AG04449 (cell line): ENCODE measurements around the gene ATP6V1C2.

Source experiments
- CTCF ChIA-PET: fragments of 350-600 bp; formaldehyde crosslinking; extraction: SDS; loops from one replicate; lab custom pipeline; 2021; ENCODE audit warnings: antibody characterized with exemption; lab: Yijun Ruan, JAX
- POLR2A ChIA-PET: fragments of 400-600, 350-600 bp; formaldehyde crosslinking; extraction: SDS; loops from one replicate; lab custom pipeline; 2020; ENCODE audit warnings: antibody characterized with exemption, inconsistent platforms; lab: Yijun Ruan, JAX
- DNase-seq: peaks from one replicate; pipeline ENCODE4 v3.0.0-alpha.2; 2010; ENCODE audit warnings: low read depth, low spot score
- H3K4me3 ChIP-seq: 2 replicates; pipeline ENCODE4 v1.5.1; 2011; ENCODE audit warnings: low read depth, mild to moderate bottlenecking, control low read depth, low read length
- TF ChIP-seq, protein P1 (sequence below): IDR thresholded peaks from one replicate; pipeline ENCODE4 v1.5.1; 2011; ENCODE audit warnings: mild to moderate bottlenecking, moderate library complexity, low read length, control low read depth, inconsistent platforms; ENCODE audit not compliant: insufficient read depth; ENCODE audit errors: missing control alignments

Gene ATP6V1C2

DNA sequence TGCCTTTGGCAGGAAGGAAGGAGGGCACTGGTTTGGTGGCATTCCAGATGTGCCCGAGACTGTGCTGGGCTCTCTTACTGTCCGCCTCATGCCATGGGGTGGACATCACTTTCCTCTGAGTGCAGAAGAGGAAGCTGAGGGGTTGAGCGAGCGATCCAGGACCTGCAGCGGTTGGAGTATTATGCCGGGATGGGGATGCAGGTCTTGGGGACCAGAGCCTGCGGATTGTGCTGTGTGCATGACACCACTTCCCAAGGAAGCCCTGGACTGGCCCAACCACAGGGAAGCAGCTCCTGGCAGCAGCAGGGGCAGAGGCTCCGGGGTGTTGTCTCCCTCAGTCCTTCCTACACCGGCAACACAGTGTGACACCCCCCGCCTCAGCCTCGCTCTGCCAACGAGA, 44.5 kb downstream of the ATP6V1C2 start:
- TF ChIP-seq, protein P1, sequence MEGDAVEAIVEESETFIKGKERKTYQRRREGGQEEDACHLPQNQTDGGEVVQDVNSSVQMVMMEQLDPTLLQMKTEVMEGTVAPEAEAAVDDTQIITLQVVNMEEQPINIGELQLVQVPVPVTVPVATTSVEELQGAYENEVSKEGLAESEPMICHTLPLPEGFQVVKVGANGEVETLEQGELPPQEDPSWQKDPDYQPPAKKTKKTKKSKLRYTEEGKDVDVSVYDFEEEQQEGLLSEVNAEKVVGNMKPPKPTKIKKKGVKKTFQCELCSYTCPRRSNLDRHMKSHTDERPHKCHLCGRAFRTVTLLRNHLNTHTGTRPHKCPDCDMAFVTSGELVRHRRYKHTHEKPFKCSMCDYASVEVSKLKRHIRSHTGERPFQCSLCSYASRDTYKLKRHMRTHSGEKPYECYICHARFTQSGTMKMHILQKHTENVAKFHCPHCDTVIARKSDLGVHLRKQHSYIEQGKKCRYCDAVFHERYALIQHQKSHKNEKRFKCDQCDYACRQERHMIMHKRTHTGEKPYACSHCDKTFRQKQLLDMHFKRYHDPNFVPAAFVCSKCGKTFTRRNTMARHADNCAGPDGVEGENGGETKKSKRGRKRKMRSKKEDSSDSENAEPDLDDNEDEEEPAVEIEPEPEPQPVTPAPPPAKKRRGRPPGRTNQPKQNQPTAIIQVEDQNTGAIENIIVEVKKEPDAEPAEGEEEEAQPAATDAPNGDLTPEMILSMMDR, result no peak
- POLR2A ChIA-PET, result no interaction called here
- H3K4me3 ChIP-seq, result no peak overlapping the region
- CTCF ChIA-PET, result interaction anchor here (1.1 kb wide), 1 partner anchor 32 kb away, joined by 3 read pairs; no protein-coding TSS in a partner anchor
- no peak for DNase-seq

DNA sequence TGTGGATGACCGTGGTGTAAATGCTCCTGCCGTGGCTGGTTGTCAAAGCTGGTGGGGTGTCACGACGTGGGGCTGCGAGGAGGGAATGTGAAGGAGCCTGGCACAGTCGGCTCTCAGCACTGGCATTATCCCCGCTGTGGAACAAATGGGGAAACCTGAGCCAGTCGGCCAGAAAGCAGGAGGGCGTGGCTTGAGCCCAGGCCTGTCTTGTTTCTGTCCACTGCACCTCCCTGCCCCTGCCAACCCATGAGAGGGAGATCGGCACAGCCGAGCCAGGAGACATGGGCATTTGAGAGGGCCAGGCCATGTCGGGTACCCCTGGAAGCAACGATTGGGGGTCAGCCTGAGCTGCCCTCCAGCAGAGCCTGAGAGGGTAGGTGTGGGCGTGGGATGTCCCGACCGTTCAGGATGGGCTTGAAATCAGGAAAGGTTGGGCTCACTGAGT, 46.7 kb downstream of the ATP6V1C2 start:
- TF ChIP-seq, protein P1, result no peak
- no peak overlapping the region for H3K4me3 ChIP-seq
- ChIA-PET POLR2A (no interaction called here), CTCF (no interaction called here)
- DNase-seq, result no peak

DNA sequence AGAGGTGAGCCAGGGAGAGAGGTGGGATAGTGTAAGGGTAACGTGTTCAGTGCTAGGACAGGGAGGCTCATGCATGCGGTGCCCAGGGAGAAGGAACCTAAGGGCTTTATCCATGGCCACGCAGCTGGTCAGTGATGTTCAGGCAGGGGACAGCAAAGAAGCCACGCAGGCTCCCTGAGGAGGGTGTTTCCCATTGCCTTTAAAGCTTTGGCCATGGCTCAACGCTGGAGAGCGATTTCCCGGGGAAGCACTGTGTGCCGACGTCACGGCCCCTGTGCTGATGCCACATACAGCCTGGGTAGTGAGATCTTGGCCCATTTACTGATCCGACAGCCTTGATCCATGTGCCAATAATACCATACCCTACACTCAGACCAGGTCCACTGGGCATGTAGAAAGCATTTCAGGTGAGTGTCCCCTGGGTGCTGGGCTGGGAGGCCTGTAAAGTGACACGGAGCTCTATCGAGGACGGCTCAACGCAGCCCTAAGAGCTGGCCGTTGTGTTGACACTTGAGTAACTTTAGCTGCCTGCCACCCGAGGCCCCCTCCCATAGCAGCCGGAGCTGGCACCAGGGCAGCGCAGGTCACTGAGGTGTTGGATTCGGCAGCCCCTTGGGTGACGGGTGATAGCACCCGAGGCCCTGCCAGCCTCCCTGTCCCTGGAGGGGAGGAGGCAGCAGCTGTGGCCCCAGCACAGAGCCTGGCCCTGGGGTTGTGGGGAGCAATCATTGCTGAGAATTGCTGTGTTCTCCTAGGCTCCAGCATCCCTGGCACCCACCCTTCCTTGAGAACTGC, 49.7 kb downstream of the ATP6V1C2 start:
- DNase-seq, result no peak
- ChIA-PET POLR2A (no interaction called here), CTCF (interaction anchor here (1.3 kb wide), 1 partner anchor 14 kb away, joined by 4 read pairs; no protein-coding TSS in a partner anchor)
- TF ChIP-seq, protein P1, result no peak
- H3K4me3 ChIP-seq, result no peak overlapping the region

GRCh38 chr2:10771786-10772185, 50.4 kb downstream of the ATP6V1C2 start:
- TF ChIP-seq, protein P1, result no peak
- H3K4me3 ChIP-seq, result no peak overlapping the region
- ChIA-PET POLR2A (no interaction called here), CTCF (interaction anchor here (1.4 kb wide), 1 partner anchor 20 kb away, joined by 3 read pairs; no protein-coding TSS in a partner anchor)
- DNase-seq, result no peak

DNA sequence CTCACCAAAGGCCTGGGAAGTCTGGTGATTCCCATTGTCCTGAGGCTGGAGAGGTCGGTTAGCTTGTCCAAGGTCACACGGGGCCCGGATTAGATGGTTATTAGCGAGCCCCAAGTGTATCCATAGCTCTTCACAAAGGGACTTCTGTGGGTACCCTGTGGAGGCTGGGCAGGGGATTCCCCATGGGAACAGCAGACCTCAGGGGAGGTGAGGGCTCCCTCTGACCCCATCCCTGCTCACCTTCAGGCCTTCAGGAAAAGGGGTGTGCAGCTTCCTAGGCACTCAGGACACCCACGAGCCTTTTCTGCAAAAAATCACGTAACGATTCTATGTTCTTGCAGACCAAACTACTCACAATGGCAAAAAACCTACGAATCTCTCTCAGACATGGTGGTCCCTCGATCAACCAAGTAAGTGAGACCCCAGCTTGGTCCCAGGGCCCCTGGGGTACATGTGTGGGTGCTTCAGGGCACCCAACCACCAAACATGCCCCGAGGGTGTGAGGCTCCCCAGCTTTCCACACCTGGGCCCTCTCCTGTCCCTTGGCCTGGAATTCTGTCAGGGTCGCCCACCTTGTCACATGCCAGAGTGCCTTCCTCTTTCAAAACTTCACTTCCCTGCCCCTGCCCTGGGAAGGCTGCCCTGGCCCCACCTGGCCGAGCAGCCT, 50.9 kb downstream of the ATP6V1C2 start:
- ChIA-PET POLR2A (no interaction called here), CTCF (interaction anchor here (1.4 kb wide), 1 partner anchor 19 kb away, joined by 3 read pairs; no protein-coding TSS in a partner anchor)
- TF ChIP-seq, protein P1, result no peak
- no peak overlapping the region for H3K4me3 ChIP-seq
- no peak for DNase-seq

DNA sequence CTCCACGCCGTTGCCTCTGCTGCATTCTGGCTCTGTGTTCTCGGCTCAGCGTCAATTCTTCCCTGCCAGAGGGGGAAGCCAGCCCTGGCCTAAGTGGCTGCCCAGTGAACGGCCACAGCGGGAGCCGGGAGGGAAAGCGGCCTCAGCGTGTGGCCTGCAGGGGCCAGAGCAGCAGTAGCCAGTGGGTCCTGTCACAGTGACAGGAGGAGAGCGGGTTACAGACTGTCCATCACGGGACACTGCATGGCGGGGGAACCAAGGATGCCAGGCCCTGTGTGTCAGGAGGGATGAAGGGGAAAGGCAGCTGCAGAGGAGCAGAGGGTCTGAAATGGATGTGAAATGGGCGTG, 51.4 kb downstream of the ATP6V1C2 start:
- POLR2A ChIA-PET, result no interaction called here
- no peak overlapping the region for H3K4me3 ChIP-seq
- no peak for DNase-seq
- CTCF ChIA-PET, result interaction anchor here (1.4 kb wide), 1 partner anchor 19 kb away, joined by 3 read pairs; no protein-coding TSS in a partner anchor
- TF ChIP-seq, protein P1, result no peak
